HG02943 (cell line): ENCODE results near the gene MRPS26.
"Not testable (repeated sequence)": the region's sequence is repeated elsewhere in the genome, so short reads cannot be mapped to it uniquely, and the experiment has no call there.

ENCODE experiments used
- ATAC-seq: cut with Tn5 transposase; IDR thresholded peaks from one replicate; pipeline ENCODE4 v1.9.1; 2021; ENCODE audit warnings: mild to moderate bottlenecking, low read depth, moderate library complexity; ENCODE audit not compliant: unreplicated experiment

Gene MRPS26

DNA sequence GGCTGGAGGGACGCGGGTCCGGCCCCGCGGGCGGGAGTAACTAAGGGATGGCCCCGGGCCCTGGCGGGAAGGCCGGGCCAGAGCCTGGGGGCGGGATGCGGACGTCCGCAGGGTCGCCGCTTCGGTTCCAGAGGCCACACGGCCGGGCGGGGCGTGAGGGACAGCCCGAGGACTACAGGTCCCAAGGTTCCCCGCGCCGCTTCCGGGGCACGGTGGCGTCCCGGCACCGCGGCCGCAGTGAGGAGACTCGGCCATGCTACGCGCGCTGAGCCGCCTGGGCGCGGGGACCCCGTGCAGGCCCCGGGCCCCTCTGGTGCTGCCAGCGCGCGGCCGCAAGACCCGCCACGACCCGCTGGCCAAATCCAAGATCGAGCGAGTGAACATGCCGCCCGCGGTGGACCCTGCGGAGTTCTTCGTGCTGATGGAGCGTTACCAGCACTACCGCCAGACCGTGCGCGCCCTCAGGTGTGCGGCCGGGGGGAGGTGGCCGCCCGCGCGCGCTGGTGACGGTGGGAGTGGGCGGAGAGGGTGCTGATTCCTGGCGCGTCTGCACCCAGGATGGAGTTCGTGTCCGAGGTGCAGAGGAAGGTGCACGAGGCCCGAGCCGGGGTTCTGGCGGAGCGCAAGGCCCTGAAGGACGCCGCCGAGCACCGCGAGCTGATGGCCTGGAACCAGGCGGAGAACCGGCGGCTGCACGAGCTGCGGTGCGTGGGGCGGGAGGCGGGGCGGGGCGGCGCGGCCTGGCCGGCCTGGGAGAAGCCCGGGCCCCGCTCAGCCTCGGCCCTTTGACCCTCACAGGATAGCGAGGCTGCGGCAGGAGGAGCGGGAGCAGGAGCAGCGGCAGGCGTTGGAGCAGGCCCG, at the start of gene MRPS26:
Gene MRPS26 (plus strand): TSS at position 237 of the 861 bp plus-strand sequence. CDS start 17 bp downstream, at position 254.
- ATAC-seq = peak; percentile 83

DNA sequence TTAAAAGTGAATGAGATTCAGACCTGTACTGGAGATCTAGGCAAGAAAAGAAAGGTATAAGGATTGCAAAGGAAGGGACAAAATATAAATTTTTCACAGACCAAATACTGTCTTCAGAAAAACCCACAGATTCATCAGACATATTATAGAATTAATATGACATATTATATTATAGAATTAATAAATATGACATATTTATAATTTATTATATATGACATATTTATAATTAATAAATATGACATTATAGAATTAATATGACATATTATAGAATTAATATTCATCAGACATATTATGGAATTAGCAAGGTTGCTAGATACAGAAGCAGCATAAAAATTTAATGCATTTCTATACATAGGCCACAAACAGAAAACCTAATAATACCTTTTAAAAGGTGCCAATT, 47.1 kb upstream of the MRPS26 start:
- no peak for ATAC-seq

DNA sequence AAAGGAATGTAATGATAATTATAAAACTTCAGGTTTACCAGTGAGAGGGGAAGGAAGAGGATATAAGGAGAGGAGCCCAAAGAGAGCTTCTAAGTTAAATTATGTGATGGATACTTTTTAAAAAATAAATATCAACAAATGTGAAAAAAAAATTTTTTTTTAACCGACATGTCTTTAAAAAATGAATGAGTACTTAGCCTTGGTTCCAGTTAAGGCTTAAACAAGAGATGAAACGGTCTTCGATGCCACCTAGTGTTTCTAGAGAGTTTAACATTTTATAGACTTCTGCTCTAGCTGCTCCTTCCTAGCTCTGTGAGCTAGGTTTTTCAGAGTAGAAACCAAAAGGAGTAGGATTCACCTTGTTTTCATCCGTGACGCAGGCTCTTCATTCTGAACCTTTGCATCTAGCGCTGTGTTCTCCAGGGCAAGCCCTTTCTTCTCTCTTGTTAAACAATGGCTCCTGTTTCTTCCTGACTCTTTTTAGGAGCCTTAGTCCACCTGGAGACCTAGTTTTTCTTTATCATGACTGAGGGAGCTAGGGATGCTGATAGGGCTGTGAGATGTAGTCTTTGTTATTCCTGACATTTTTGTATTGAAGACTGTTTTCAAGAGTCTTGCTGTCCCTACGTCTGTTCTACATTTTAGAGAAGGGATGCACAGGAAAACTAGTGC, 44.9 kb upstream of the MRPS26 start:
- ATAC-seq = no peak

GRCh38 chr20:3003416-3003815, 42.4 kb upstream of the MRPS26 start:
- no peak for ATAC-seq

GRCh38 chr20:3010985-3011723, 34.7 kb upstream of the MRPS26 start:
- ATAC-seq = no peak

GRCh38 chr20:3011752-3012151, 34.1 kb upstream of the MRPS26 start:
- ATAC-seq = no peak

DNA sequence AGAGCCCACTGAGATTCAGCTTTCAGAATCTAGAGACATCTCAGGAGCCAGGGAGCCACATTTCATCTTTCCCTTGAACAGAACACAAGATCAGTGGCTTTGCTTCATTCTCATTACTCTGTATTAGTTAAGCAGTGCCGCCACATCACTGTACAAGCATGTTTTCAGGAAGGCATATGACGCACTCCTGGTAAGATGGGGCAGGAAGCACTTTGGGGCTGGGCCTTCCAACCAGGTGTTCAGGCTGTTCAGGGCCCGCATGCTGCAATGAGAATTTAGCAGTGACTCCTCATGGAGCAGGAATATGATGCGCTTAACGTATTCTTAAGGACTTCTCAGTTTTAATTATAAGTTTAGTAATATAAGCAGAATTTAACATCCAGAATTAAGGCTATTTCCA, 32.1 kb upstream of the MRPS26 start:
- no peak for ATAC-seq

DNA sequence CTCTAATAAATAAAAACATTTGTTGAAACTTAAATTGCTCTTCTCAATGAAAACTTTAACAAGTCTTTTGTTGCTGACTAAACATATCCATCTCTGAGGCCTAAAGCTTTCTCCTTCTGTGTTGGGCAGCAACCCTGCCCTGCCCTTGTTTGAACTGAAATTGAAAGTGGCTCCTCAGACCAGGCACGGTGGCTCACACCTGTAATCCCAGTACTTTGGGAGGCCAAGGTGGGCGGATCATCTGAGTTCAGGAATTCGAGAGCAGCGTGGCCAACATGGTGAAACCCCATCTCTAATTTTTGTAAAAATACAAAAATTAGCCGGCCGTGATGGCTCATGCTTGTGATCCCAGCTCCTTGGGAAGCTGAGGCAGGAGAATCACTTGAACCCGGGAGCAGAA, 31.7 kb upstream of the MRPS26 start:
- no peak for ATAC-seq

GRCh38 chr20:3014662-3015061, 31.2 kb upstream of the MRPS26 start:
- ATAC-seq = no peak

- not testable (repeated sequence) for ATAC-seq
Observed at GRCh38 chr20:3015302-3015701, 30.6 kb upstream of the MRPS26 start.

DNA sequence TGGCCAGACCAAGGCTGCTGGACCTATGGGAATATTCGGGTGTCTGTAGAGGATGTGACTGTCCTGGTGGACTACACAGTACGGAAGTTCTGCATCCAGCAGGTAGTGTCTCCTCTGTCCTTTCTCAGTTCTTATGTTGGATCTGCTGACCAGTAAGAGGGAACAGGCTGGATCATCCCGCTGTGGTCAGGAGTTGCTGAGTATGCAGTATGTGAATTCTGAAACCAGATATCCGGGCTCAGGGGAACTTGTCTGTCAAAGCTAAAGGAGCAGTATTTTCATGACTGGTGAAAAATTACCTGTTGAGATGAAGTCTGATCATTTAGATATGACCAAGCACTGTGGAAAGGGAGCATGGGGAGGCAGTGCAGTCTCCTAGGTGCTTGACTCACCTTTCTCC, 24.5 kb upstream of the MRPS26 start:
- ATAC-seq = no peak

DNA sequence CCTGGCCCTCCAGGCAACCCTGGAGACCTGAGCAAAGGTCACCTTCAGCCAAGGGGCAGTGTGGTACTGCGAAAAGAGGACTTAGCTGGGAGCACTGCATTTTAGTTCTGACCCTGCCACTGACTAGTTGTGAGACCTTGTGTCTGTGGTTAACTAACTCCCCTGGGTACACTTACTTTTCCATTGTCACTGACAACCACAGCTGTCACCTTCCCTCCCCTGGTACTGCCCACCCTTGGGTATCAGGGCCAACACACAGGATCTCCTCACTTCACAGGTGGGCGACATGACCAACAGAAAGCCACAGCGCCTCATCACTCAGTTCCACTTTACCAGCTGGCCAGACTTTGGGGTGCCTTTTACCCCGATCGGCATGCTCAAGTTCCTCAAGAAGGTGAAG, 24.1 kb upstream of the MRPS26 start:
- ATAC-seq = no peak

GRCh38 chr20:3022559-3023490, 23.0 kb upstream of the MRPS26 start:
- not testable (repeated sequence) for ATAC-seq

GRCh38 chr20:3027987-3028386, 17.9 kb upstream of the MRPS26 start:
- no peak for ATAC-seq

DNA sequence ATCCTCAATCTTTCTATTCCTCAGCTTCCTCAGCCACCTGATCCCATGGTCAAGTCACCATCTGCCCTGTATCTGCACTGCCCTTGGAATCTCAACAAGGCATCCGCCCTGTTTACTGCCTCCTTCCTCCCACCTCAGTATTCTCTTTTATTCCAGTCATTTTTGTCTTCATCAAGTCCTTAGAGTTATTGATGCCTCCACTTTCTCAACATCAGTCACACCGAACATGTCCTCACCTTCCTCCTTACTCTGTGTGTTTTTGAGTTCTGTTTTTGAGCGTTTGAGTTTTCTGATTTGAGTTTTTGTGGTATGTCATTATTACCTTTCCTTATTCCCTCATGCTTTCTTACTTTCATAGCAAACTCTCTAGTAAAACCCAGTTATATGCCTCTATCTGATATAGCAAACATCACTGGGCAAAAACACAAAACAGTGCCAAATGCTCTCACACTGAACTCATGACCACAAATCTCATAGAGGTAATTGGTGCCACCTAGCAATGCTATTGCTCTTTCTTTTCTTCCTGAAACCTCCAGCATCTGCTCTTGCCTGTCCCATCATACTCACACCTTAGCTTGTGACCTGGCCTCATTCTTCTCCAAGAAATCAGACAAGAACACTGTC, 14.2 kb upstream of the MRPS26 start:
- ATAC-seq = no peak

DNA sequence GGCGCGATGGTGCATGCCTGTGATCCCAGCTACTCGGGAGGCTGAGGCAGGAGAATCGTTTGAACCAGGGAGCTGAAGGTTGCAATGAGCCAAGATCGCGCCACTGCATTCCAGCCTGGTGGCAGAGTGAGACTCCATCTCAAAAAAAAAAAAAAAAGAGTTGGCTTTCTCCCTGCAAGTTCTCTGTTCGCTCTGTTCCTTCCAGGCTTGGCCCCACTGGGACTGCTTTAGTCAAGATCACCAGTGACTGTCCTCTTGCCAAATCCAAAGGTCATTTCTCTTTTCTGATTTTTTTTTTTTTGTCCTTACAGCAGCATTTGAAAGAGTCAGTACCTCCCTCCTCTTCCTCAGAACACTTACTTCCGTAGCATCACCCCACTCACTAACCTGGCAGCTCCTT, 13.2 kb upstream of the MRPS26 start:
- ATAC-seq = no peak

- ATAC-seq = no peak
Observed at GRCh38 chr20:3037654-3038053, 8.2 kb upstream of the MRPS26 start.

DNA sequence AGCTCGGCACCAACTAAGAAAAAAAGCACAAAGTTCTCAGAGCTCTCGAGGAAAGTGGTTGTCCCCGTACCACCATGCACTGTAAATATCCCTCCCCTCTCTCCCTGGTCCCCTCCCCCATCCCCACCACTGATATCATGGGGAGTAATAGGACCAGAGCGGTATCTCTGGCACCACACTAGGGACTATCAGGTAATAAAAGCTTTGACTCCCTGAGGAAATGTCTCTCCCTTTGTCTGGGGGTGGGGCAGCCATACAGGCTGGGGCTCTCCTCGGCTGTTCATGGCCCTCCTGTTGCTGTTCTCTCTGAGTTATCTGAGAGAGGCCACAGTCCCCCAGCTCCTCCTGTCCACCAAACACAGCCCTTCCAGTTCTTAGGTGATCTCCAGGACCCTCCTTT, 7.4 kb upstream of the MRPS26 start:
- ATAC-seq = no peak

DNA sequence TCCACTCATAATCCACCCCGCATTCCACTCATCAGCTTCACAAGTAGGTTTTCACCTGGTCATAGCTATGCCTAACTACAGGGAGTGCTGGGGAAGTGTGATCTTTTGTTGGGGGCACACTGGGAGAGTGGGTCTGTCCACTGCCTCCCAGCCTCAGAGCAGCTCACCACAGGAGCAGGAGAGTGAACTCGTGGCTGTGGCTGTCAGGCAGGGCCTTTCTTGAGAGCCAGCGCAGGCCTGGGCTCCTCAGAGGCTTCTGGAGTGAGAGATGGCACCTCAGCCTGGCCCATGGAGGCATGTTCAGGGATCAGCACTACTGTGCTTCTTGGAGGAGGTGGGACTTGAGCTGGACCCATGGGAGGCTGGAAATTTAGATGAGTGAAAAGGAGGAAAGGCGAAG, 6.4 kb upstream of the MRPS26 start:
- ATAC-seq = no peak

- ATAC-seq = no peak
Observed at GRCh38 chr20:3040086-3040485, 5.8 kb upstream of the MRPS26 start.
